CD4-positive, alpha-beta T cell treated with Interleukin-4 for 4 hours (primary cell): Measurements from ENCODE around the gene LRCH2.
"Not testable (repeated sequence)": the region's sequence is repeated elsewhere in the genome, so short reads cannot be mapped to it uniquely, and the experiment has no call there.

Experiments
- DNase-seq: peaks from one replicate; pipeline ENCODE4 v3.0.0-alpha.2; 2020

LRCH2 gene, protein sequence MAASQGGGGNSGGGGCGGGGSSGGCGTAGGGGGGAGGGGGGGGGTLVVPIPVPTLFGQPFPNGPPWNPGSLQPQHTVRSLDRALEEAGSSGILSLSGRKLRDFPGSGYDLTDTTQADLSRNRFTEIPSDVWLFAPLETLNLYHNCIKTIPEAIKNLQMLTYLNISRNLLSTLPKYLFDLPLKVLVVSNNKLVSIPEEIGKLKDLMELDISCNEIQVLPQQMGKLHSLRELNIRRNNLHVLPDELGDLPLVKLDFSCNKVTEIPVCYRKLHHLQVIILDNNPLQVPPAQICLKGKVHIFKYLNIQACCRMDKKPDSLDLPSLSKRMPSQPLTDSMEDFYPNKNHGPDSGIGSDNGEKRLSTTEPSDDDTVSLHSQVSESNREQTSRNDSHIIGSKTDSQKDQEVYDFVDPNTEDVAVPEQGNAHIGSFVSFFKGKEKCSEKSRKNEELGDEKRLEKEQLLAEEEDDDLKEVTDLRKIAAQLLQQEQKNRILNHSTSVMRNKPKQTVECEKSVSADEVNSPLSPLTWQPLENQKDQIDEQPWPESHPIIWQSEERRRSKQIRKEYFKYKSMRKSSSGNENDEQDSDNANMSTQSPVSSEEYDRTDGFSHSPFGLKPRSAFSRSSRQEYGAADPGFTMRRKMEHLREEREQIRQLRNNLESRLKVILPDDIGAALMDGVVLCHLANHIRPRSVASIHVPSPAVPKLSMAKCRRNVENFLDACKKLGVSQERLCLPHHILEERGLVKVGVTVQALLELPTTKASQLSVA

DNA sequence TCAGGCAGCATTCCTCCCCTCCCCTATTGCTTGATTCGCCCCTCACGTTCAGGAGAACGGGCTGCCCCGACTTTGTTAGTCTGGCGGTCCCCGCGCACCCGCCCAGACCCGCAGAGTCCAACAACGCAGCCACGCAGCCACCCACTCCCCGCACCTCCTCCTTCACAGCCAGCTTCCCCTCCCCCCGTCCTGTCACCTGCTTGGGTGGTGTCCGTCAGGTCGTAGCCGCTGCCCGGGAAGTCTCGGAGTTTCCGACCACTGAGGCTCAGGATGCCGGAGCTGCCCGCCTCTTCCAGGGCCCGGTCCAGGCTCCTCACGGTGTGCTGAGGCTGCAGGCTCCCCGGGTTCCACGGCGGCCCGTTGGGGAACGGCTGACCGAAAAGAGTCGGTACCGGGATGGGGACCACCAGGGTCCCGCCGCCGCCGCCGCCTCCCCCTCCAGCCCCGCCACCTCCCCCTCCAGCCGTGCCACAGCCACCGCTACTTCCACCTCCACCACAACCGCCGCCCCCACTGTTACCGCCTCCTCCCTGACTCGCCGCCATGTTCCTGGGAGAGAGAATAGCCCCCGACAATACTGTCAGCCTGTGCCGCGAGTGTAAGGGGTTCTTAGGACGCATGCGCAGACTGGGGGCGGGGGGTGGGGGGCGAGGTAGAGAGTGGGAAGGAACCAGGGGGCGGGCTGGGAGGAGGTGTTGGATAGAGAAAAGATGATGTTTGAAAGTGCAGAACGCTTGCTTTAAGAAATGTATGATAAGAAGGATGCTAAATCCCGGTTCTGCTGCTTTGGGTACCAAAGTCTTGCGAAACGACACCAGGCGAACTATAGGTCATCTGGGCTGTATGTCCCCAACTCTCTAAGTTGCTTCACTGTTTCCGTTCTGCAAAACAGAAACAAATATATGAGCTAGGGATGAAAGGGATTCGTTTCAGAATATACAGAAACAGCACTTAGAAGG, at the start of gene LRCH2:
LRCH2 (minus strand) TSS at position 600 of the 959 bp plus-strand sequence; CDS start at position 545, 55 bp downstream.
- no peak for DNase-seq

DNA sequence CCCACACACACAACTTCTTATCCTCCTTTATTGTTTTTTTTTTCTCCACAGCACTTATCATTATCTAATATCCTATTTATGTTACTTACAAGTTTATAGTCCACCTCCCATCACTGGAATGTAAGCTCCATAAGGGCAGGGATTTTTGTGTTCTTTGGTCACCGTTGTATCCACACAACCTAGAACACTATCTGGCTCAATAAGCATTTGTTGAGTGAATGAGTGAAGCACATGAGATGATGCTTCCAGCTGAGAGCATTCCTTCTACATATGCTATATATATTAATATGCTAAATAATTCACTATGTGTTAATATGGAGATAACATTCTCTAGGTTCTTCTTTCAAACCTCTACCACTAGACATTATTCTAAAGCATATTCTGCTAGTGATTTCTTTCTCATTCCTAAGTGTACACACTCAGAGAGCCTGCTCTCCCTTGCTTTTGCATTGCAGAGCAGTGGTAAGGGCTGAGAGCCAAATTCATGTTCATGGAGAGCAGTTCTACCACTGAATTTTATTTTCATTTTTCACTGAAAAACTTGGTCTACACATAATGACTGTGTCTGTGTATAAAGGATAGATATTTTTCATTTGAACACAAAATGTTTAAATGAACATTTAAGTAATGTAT, 35.3 kb upstream of the LRCH2 start:
- no peak for DNase-seq

DNA sequence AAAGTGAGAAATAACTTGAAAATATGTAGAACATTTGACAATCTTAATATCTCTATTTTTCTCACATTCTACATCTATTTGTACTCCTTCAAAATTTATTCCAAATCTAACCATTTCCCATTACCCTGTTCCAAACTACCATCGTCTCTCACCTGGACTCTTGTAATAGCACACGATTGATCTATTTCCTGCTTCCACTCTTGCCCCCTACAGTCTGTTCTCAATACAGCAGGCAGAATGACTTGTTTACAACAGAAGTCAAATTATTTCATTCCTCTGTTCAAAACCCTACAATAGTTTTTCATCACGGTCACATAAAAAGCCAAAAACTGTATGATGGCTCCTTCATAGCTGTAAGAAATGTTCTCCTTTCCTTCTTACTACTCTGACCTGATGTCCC, 34.5 kb upstream of the LRCH2 start:
- no peak for DNase-seq

DNA sequence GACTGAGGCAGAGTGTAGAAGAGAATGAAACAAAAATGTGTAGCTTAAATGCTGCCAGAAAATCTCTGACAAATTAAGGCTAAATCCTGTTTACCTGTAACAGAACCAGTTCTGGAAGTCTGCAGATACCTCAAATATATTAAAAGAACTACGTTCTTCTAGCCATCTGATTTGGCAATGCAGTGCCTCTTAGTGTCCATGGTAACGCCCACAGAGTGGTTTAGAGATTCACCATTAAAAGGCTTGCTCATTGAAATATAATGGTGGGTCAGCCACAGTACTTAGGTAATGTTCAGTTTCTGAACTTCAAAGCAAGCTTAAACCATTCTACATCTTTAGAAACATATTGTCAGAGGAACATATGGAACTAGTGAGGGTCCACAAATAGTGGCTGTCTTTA, 32.4 kb upstream of the LRCH2 start:
- DNase-seq: no peak

DNA sequence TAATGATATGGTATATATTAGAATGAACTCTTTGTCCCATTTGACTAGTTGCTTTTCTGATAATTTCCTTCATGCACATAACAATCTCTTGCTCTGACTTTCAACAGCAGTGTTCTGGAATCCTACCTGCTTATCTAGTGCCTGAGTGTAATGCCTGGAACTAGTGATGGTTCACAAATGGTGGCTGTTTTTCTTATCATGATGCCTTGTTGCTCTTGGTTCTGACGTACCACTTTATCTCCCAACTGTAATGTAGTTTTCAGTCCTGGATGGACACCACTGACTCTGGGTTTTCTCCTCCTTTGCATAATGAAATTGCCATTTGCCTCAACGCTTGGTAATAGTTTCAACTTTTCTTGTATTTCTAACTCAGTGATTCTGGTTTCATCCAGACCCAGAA, 30.1 kb upstream of the LRCH2 start:
- DNase-seq: no peak

DNA sequence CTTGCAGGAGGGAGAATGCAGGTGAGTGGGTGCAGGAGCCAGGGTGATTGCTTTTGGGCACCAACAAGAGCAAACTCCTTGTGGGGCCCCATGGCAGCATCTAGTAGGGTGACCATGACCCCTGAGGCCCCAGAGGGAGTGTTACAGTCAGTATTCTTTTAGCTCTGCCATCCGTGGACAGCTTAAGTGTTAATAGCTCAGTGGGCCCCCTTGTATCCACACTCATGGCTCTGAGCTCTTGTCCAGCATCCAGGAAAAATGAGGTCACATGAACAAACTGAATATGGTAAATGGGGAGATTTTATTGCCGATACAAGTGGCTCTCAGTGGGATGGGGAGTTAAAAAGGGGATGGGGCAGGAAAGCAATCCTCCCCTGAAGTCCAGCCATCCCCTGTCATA, 27.3 kb upstream of the LRCH2 start:
- no peak for DNase-seq

DNA sequence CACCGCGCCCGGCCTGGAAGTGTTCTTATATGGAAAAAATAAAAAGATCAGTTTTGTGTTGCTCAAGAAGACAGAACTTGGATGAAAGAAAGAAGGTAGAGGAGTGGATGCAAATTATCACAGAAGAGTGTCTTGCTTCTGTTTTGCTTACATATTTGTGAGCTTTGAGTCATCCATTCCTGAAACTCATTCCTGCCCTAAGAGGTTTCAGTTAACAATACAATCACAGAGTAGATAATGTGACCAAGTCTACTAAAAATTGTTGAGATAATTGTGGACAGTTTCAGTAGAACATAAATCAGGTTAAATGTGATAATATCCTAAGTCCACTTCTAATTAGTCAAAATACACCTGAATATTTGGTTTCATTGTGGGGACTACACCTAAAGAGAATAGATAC, 26.4 kb upstream of the LRCH2 start:
- DNase-seq: no peak

DNA sequence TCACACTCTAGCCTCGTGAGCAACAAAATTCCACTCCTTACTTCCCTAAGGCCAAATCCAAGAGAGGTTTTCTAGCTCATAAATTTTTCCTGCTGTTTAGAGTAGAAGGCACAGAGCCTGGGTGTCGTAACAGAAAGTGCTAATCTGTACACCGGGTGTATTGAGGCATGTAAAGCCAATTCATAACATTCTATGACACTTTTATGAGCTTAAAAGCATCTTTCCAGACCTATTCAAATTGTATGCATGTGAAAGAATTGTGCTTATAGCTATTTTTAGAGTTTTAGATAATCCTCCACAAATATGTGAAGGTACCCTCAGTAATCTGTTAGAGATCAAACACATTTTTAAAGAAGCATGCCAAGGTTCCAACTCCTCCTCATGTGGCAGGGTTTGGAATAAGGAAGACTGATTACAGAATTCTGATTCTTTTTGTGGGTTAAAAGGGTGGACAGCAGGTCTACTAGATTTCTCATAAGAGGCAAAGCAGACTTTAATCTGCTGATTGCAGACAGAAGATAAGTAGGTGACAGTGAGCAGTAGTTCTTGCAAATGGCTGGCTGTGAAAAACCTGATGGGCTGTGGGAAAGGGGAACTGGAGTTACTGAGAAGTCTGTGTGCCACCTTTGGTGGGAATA, 25.5 kb upstream of the LRCH2 start:
- DNase-seq: no peak

DNA sequence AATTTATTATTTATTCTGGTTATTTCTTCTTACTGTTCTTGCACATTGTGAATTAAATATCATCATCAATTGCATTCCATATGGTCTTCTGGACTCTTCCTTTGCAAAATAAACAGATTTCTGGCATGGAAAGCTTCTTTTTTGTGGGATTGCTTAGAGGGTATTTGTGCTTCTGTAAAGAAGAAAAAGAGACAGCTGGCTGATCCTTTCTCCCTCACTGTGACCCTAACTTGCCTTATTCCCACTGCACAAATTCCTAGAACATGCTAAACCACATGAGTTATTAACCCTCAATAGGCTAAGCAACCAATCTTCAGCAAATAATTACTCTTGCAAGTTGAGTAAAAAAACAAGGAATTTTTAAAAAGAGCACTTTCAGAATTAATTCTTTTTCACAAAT, 23.8 kb upstream of the LRCH2 start:
- DNase-seq: no peak

DNA sequence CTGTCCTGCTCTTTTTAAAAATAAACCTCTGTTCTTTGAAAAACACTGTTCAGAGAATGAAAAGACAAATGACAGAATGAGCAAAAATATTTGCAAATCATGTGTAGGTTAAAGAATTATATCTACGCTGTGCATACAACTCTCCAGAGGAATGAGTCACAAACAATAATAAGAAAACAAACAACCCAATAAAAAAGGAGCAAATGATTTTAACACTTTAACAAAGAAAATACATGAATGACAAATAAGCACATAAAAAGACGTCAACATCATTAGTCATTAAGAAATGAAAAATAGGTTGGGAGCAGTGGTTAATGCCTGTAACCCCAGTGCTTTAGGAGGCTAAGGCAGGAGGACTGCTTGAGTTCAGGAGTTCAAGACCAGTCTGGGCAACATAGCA, 21.1 kb upstream of the LRCH2 start:
- no peak for DNase-seq

DNA sequence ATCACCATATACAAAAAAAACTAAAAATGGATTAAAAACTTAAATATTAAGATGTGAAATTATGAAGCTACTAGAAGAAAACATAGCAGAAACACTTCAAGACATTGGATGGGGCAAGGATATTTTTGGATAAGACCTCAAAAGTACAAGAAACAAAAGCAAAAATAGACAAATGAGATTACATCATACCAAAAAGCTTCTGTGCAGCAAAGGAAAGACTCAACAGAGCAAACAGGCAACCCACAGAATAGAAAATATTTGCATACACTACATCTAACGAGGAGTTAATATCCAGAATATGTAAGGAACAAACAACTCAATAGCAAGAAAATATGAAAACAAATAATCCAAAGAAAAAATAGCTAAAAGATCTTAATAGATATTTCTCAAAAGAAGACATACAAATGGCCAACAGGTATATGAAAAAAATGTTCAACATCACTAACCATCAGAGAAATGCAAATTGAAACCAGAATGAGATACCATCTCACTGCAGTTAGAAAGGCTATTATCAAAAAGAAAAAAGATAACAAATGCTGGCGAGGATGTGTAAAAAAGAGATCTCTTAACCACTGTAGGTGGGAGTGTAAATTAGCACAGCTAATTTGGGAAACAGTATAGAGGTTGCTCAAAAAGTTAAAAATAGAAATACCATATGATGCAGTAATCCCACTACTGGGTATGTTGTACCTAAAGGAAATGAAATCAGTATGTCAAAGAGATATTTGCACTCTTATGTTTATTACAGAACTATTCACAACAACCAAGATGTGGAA, 17.8 kb upstream of the LRCH2 start:
- DNase-seq: no peak

DNA sequence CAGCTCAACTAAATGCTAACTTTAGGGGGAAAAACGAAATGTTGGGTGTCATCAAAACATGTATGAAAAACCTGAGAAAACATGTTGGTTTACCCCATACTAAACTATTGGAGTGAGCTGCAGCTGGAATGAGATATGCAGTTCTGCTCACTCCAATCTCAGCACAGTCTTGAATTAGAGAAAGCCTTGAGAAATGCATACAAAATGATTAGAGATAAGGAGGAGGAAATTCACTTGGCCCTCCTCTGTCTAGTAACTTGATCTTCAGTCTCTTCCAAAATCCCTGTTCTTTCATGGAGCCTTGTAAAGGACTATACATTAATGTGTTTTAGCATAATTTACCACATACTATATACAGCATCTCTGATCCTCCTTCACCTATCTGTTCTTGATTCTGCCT, 3.2 kb upstream of the LRCH2 start:
- DNase-seq: no peak

DNA sequence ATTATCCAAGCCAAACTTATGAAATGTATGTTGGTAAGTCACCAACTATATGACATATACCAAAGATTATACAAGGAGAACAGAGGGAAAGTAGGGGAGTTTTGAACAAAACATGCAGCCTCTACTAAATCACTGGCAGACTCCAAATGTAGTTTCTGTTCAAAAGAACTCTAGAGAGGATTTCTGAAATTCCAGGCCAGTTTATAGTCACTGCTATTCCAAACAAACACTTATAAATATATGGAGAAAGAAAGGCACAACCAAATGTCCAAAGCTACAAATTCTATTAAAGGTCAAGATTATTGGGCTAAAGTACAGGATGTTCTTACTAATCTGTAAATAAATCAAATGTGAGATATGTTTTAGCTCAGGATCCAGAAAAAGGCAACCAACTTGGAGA, 2.7 kb upstream of the LRCH2 start:
- DNase-seq: no peak

DNA sequence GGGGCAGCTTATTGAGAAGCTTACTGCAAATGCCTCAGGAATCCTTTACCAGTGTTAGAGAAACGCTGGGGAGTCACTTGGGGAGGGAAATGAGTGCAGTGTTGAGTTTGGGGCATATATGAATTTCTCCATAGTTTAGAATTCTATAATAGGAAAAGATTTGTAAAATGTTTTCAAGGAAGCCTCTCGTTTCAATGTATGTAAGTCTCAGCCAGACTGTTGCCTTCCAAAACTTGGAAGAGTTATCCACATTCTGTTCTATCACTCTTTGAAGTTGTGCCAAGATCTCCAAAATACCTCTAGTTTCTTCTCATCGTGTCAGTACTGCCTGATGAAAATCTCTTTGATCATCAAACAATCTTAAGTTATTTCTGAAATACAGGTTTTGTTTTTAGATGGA, 565 bp upstream of the LRCH2 start:
- no peak for DNase-seq

DNA sequence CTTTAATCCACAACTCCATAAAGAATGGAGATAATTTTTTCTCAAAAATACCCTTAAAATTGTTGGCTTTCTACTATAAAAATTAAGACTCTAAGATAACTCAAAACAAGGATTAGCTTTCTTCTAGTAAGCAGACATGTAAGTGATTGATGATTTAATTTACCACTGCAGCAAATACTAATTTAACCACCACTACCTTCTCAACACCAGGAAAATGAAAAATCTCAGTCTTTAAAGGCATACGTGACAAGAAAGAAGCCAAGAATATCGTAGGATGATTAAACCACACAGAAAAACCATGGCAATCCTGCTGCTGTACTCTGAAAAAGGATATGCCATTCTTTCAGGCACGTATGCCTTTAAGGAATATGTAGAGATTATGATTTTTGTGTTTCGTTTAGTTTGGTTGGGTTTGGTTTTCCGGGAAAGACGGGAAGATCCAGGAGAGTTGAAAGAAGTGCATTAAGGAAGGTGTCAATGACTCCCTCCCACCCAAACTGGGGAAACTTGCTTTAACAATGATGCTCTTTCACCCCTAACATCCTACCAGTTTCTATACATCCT, 881 bp downstream of the LRCH2 start:
- DNase-seq: no peak

DNA sequence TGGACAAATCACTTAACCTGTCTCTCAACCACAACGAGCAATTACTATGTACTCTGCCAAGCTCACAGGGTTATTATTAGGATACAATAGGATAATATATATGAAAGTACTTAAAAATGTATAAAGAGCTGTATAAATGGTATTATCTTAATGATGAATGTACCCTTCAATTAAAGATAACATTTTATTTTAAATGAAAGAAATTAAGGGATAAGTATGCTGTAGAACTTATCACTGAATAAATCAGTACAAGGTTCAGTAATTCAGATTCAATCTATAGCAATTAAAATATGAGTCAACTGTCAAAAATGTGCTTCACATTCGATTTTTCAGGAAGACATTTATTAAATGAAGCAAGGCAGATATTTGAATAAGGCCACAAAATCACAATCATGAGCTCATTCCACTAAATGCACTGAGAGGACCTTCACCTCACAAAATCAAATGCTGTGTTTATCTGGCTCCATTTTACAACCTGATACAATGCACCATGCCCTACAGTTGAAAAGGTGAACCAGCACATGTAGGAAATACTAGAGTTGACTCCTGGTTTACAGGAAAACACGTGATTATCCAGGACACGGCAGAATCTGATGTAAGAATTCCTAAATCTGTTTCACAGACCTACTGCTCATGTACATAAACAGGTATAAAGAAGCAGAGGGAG, 4.4 kb downstream of the LRCH2 start:
- DNase-seq: no peak

DNA sequence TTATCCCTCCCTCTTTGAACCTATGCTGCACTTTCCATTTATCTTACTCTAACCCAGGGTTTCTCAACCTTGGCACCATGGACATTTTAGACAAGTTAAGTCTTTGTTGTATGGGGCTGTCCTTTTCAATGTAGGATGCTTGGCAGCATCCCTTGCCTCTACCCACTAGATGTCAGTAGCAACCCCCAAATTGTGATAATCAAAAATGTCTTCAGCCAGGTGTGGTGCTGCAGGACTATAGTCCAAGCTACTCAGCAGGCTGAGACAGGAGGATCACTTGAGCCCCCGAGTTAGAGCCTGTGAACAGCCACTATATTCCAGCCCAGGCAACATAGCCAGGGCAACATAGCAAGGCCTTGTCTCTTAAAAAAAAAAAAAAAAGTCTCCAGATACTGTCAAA, 7.0 kb downstream of the LRCH2 start:
- DNase-seq: no peak

DNA sequence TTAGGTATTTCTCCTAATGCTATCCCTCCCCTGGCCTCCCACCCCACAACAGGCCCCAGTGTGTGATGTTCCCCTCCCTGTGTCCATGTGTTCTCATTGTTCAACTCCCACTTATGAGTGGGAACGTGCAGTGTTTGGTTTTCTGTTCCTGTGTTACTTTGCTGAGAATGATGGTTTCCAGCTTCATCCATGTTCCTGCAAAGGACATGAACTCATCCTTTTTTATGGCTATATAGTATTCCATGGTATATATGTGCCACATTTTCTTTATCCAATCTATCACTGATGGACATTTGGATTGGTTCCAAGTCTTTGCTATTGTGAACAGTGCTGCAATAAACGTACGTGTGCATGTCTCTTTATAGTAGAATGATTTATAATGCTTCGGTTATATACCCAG, 16.6 kb downstream of the LRCH2 start:
- not testable (repeated sequence) for DNase-seq

DNA sequence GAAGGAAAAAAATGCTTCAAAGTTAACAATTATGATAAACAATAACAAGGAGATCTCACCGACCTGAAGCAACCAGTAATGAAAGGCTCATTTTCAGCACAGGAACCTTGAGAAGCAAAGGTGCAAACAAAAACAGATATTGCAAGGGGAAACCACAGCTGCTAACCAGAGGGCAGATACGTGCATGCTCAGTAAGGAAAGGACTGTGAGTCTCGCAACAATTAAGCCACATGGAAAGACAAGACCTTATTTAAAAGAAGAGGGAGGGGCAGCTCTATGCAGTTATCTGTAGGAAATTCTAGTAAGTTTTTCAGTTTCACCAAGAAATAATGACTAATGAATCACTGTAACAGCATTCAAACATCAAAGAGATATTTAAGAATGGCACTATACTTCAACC, 19.3 kb downstream of the LRCH2 start:
- DNase-seq: no peak

DNA sequence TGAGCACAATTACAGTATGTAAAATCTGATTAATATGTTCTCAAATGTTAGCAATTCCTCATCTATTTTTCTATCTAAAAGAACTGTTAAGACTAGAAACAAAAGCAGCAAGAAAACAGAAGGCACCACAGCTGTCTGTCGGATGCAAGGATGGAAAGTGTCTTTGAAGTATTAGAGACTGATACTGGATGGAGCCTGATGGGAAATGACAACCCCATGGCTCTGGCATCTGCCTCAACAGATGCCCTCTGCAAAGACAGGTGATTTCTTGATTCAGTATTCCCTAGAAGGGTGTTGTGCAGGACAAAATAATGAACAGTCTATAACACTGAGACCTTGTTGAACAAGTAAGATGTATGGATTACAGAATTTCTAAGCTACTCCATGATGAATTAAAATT, 19.7 kb downstream of the LRCH2 start:
- DNase-seq: no peak

DNA sequence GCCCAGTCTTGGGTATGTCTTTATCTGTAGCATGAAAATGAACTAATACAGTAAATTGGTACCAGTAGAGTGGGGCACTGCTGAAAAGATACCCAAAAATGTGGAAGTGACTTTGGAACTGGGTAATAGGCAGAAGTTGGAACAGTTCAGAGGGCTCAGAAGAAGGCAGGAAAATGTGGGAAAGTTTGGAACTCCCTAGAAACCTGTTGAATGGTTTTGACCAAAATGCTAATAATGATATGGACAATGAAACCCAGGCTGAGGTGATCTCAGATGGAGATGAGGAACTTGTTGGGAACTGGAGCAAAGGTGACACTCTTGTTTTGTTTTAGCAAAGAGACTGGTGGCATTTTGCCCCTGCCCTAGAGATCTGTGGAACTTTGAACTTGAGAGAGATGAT, 24.3 kb downstream of the LRCH2 start:
- not testable (repeated sequence) for DNase-seq
